ENCODE measurements around the gene CCDC51. TPM values are rescaled to one million over a fixed set of nuclear protein-coding genes. Genes with fewer than 3 reads are reported as not detected.
A peak's percentile ranks its signal among the peaks of the same experiment; 100 is the strongest.

Gene CCDC51
- polyA plus RNA-seq, 1 donor (not counting 4 experiments of a cell fraction or from before 2014, with no cell fraction given): 27.9 TPM

GRCh38 chr3:48432411-48433371 lies 7.2 kb downstream of the CCDC51 start:
- Histone ChIP-seq H3K9ac (ENCODE audit: control insufficient read depth, extremely low read depth, insufficient read depth, low read length) (peak overlapping the region; percentile 52), H3K4me2 (ENCODE audit: control insufficient read depth, extremely low read depth, insufficient read depth, low read depth, low read length) (peak overlapping the region; percentile 67), H3K9me1 (ENCODE audit: control insufficient read depth, extremely low read depth, insufficient read depth, low read length) (no peaks in the 10 kb centered on the region), H3K9me3 (ENCODE audit: control insufficient read depth, low read depth, low read length) (no peaks in the 10 kb centered on the region), H3K4me1 (ENCODE audit: control insufficient read depth, extremely low read depth, insufficient read depth, low read length) (peaks cover 65% of the 10 kb centered on the region), H3K36me3 (ENCODE audit: control insufficient read depth in 2 of 2, extremely low read depth in 1 of 2, insufficient read depth in 2 of 2, low read length in 2 of 2) (peaks cover 4 to 24% of the 10 kb centered on the region in 2 experiments), H3K4me3 (ENCODE audit: control insufficient read depth in 2 of 3, extremely low read depth in 1 of 3, insufficient read depth in 2 of 3, low read depth in 1 of 3, low read length in 3 of 3) (peak overlapping the region; percentile 36 to 50 (median 38)), H4K20me1 (ENCODE audit: control insufficient read depth, extremely low read depth, insufficient read depth, low read length) (no peaks in the 10 kb centered on the region), H2AFZ (ENCODE audit: control insufficient read depth, low read length) (no peak overlapping the region), H3K27me3 (ENCODE audit: control insufficient read depth, extremely low read depth, insufficient read depth, low read length) (no peaks in the 10 kb centered on the region), H3K79me2 (ENCODE audit: control insufficient read depth, insufficient read depth, low read length) (peaks cover 17% of the 10 kb centered on the region), H3K27ac (ENCODE audit: control insufficient read depth, insufficient read depth, low read length) (peak overlapping the region; percentile 79)
- peak; percentile 76 for DNase-seq (ENCODE audit: low read depth, low spot score)
- FAIRE-seq: peak; percentile 100
- dilution Hi-C loops (cut with MboI; ENCODE audit: extremely low pct_ligation_motif_present, low sequenced_read_pairs): loop anchor here (25.0 kb wide), 1 partner anchor 170 kb away; no protein-coding TSS in a partner anchor
- no peak for TF ChIP-seq EZH2 (IDR thresholded peaks at IDR 0.05; ENCODE audit: low read length)
- TF ChIP-seq CTCF (optimal IDR thresholded peaks at IDR 0.05 in 1 of 3, IDR thresholded peaks at IDR 0.05 in 1 of 3, conservative IDR thresholded peaks at IDR 0.05 in 1 of 3; ENCODE audit: extremely low read depth in 1 of 3, insufficient read depth in 2 of 3, low read length in 3 of 3): peak in 1 of 3 experiments; percentile 18

- Histone ChIP-seq H3K9me3 (ENCODE audit: control insufficient read depth, low read depth, low read length) (no peaks in the 10 kb centered on the region), H3K4me3 (ENCODE audit: control insufficient read depth in 2 of 3, extremely low read depth in 1 of 3, insufficient read depth in 2 of 3, low read depth in 1 of 3, low read length in 3 of 3) (no peak overlapping the region), H3K27me3 (ENCODE audit: control insufficient read depth, extremely low read depth, insufficient read depth, low read length) (no peaks in the 10 kb centered on the region), H3K9me1 (ENCODE audit: control insufficient read depth, extremely low read depth, insufficient read depth, low read length) (no peaks in the 10 kb centered on the region), H3K36me3 (ENCODE audit: control insufficient read depth in 2 of 2, extremely low read depth in 1 of 2, insufficient read depth in 2 of 2, low read length in 2 of 2) (peaks cover 4 to 27% of the 10 kb centered on the region in 2 experiments), H3K4me2 (ENCODE audit: control insufficient read depth, extremely low read depth, insufficient read depth, low read depth, low read length) (peak overlapping the region; percentile 83), H3K27ac (ENCODE audit: control insufficient read depth, insufficient read depth, low read length) (peak overlapping the region; percentile 83), H3K9ac (ENCODE audit: control insufficient read depth, extremely low read depth, insufficient read depth, low read length) (no peak overlapping the region), H3K79me2 (ENCODE audit: control insufficient read depth, insufficient read depth, low read length) (peaks cover 30% of the 10 kb centered on the region), H4K20me1 (ENCODE audit: control insufficient read depth, extremely low read depth, insufficient read depth, low read length) (no peaks in the 10 kb centered on the region), H2AFZ (ENCODE audit: control insufficient read depth, low read length) (no peak overlapping the region), H3K4me1 (ENCODE audit: control insufficient read depth, extremely low read depth, insufficient read depth, low read length) (peaks cover 78% of the 10 kb centered on the region)
- DNase-seq (ENCODE audit: low read depth, low spot score) (no peak), FAIRE-seq (peak; percentile 13)
- no peak for TF ChIP-seq EZH2 (IDR thresholded peaks at IDR 0.05; ENCODE audit: low read length)
- no peak for TF ChIP-seq CTCF (optimal IDR thresholded peaks at IDR 0.05 in 1 of 3, IDR thresholded peaks at IDR 0.05 in 1 of 3, conservative IDR thresholded peaks at IDR 0.05 in 1 of 3; ENCODE audit: extremely low read depth in 1 of 3, insufficient read depth in 2 of 3, low read length in 3 of 3)
- dilution Hi-C loops (cut with MboI; ENCODE audit: extremely low pct_ligation_motif_present, low sequenced_read_pairs): loop anchor here (25.0 kb wide), 1 partner anchor 169 kb away; no protein-coding TSS in a partner anchor
Observed at GRCh38 chr3:48431224-48432029, 8.5 kb downstream of the CCDC51 start.

All from keratinocyte (primary cell).